Non-pigmented ciliary epithelial cell (primary cell): ENCODE results near the gene RIN3.

Source experiments
- DNase-seq: peaks from one replicate; pipeline ENCODE4 v3.0.0-alpha.2; 2010; ENCODE audit warnings: low read depth

The RIN3 gene

GRCh38 chr14:92487513-92488133, 26.0 kb upstream of the RIN3 start:
- no peak for DNase-seq

DNA sequence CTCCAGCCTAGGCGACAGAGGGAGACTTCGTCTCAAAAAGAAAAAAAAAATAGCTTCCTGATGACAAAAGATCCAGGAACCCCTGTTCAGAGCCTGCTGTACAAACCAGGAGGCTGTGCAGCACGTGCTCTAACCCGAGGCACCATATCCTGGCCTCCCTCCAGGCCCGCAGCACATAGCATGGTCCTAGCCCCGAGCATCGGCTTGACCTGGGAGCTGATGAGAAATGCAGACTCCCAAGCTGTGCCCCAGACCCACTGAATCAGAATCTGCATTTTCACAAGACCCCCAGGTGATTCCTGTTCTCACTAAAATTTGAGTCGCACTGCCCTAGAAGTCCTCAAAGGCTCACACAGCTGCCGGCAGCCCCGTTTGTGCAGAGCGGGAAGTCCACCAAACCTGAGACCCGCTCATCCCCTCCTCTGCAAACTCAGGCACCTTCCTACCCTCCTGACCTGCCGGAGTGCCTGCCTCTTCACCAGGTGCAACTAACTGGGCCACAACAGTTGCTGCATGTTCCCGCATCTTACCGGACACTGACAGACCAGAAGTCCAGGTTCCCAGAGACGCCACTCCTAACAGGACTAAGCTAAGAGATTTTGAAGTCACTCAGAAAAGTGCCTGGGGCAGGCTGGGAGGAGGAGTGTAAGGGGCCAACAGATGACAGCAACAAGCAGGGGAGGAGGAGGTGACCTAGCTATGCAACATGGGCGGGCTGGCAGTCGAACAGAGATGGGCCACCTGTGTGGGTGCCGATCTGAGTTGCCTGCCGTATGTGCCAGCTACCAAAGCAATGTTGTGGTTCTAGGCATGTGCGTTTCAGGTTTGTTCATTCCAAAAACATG, 24.0 kb upstream of the RIN3 start:
- DNase-seq: no peak

GRCh38 chr14:92490239-92490959, 23.2 kb upstream of the RIN3 start:
- no peak for DNase-seq

DNA sequence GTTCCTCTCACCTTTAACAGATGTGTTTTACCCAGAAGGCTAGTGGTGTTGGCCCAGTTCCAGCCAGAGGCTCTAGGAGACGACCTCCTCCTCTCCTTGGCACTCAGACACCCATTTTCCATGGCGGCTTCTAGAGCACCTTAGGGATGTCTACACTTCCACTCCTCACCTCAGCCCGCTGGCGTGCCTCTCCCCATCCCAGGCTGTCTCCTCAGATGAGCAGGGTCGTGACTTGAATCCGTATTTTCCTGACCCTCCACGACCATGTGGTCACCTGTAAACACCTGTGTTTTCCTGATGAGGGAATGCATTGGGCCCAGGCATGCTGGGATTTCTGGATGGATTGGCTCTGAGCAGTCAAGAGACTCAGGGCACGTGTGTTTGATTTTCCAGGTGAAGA, 21.8 kb upstream of the RIN3 start:
- DNase-seq: no peak

GRCh38 chr14:92492258-92492657, 21.3 kb upstream of the RIN3 start:
- DNase-seq: no peak

- no peak for DNase-seq
Observed at GRCh38 chr14:92493024-92493423, 20.6 kb upstream of the RIN3 start.

DNA sequence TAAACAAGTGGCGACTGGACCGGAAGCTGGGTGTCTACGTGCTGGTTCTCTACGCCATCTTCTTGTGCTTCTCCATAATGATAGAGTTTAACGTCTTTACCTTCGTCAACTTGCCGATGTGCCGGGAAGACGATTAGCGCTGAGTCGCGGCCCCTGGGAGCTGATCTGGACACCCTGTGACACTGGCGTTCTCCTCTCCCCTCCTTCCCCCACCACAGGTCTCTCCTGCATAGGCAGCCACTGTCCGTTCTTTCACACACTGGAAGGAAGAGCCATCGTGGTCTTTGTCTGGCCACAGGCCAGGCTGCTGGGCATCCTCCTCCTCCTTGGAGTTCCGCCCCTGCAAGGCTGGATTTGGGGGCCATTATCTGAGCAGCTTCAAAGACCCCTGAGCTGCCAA, 20.1 kb upstream of the RIN3 start:
- DNase-seq: no peak

DNA sequence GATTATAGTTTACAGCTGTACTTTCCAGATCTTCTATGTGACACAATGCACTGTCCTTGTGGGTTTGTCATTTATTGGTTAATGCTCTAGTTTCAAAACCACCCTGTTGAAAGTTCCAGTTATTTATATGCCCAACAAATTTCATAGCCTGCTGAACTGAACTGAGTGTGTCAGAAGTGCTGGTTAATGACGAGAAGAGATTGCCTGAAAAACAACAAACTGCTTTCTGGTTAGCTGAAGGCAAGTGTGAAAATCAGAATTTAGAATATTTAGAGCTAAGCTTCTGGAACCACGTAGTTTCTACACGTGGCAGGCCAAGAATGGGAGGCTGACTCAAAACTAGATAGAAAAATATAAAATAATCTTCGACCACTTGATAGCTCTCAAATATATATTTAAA, 19.1 kb upstream of the RIN3 start:
- DNase-seq: no peak

GRCh38 chr14:92495027-92495426, 18.6 kb upstream of the RIN3 start:
- DNase-seq: no peak

GRCh38 chr14:92496191-92496857, 17.3 kb upstream of the RIN3 start:
- DNase-seq: no peak

DNA sequence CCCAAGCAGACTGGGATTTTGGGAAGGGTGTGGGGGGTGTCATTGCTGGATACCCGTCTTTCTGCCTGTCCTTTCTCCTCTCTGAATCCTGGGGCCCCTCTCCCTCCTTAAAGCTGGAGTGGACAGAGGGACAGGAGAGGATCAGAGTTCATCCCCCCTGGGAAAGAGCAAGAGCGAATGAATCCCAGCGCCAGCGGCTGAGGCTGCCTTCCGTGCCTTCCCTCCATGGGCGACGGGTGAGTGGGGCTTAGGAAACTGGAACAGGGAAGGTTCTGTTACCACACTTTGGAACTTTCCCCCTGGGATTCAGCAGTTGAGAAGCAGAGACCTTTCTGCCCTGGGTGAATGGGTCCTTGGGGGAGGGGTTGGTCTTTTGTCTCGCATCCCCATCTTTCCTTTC, 16.2 kb upstream of the RIN3 start:
- no peak for DNase-seq

- DNase-seq: no peak
Observed at GRCh38 chr14:92499234-92499633, 14.3 kb upstream of the RIN3 start.

GRCh38 chr14:92500491-92500941, 13.1 kb upstream of the RIN3 start:
- no peak for DNase-seq

GRCh38 chr14:92501891-92502351, 11.7 kb upstream of the RIN3 start:
- DNase-seq: no peak

- no peak for DNase-seq
Observed at GRCh38 chr14:92502541-92503286, 10.9 kb upstream of the RIN3 start.

GRCh38 chr14:92503756-92504491, 9.7 kb upstream of the RIN3 start:
- DNase-seq: no peak

GRCh38 chr14:92505826-92506225, 7.8 kb upstream of the RIN3 start:
- no peak for DNase-seq

- DNase-seq: no peak
Observed at GRCh38 chr14:92506231-92506630, 7.3 kb upstream of the RIN3 start.

DNA sequence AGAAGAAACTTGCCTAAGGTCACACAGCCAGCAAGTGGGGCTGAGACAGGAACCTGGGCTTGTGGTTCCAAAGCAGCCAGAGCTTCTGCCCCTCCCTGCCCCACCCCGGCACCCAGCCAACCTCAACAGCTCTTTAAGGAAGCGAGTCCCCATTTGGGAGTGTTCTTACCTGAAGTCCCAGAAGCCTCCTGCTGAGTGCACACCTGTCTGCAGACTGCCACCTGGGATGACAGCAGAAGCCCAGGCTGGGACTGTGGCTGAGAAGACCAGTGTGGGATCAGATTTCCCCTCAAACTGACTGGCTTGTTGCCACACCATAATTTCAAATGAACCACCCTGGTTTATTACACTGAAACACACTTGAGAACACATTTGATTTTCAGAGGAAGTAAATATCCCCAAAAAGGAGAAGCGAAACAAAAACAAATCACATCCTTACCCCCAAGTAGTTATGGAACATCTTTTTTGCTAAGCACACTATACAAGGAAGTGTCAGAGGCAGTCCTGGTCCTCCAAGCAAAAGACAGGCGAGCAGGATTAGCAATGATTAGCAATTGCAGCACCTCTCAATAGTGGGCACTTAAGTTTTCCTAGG, 6.3 kb upstream of the RIN3 start:
- no peak for DNase-seq

GRCh38 chr14:92510972-92511371, 2.6 kb upstream of the RIN3 start:
- no peak for DNase-seq
